ENCODE measurements around the gene VAV2. TPM values are rescaled to one million over a fixed set of nuclear protein-coding genes. Genes with fewer than 3 reads are reported as not detected.

Gene VAV2
- total RNA-seq, 1 donor from 2014 or later: 8.3 TPM

DNA sequence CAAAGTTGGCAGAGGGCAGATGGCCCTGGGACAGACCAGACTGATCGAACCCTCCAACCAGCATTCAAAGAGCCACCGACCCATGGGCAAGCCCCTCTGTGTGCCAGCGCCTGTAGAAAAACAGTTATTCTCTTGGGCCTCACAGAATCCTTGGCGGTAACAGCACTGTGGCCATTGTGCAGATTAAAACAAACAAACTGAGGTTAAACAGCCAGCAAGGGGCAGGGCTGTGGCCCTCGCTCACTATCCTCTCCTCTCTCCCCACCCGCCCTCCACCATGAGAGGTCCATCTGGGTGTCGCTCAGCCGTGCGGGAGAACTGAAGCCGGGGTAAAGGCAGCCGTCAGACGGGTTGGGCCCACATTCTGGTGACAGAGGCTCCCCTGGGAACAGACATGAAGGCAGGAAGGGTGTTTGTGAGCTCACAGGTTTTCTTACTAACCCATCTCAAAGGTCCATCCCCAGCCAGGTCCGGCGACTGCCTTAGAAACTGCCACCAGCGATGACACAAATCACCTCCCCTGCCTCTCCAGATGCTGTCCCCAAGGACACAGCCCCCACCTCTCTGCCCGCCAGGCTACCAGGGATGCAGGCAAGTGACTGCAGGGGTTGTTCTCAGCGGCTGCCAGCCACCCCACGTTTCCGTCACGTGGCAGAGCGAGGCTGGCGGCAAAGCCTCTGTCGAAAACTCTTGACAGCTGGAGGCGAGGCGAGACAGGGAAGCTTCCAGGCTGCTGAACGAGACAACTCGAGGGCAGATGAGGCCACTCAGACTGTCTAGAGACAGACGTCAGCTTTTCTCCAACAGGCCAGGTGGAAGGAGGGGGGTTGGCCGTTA is 178.2 kb downstream of the VAV2 start:
- intact Hi-C loops (cut with DNase I): loop anchor here (1.0 kb wide), 1 partner anchor 43 kb away; no protein-coding TSS in a partner anchor
- Histone ChIP-seq H3K9me3 (no peaks in the 10 kb centered on the region), H3K4me1 (no peaks in the 10 kb centered on the region), H3K4me3 (no peak overlapping the region), H3K27me3 (no peaks in the 10 kb centered on the region), H3K27ac (no peak overlapping the region), H3K36me3 (no peaks in the 10 kb centered on the region)
- TF ChIP-seq, protein P1, sequence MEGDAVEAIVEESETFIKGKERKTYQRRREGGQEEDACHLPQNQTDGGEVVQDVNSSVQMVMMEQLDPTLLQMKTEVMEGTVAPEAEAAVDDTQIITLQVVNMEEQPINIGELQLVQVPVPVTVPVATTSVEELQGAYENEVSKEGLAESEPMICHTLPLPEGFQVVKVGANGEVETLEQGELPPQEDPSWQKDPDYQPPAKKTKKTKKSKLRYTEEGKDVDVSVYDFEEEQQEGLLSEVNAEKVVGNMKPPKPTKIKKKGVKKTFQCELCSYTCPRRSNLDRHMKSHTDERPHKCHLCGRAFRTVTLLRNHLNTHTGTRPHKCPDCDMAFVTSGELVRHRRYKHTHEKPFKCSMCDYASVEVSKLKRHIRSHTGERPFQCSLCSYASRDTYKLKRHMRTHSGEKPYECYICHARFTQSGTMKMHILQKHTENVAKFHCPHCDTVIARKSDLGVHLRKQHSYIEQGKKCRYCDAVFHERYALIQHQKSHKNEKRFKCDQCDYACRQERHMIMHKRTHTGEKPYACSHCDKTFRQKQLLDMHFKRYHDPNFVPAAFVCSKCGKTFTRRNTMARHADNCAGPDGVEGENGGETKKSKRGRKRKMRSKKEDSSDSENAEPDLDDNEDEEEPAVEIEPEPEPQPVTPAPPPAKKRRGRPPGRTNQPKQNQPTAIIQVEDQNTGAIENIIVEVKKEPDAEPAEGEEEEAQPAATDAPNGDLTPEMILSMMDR (IDR thresholded peaks at IDR 0.05): no peak
- no peak for TF ChIP-seq POLR2AphosphoS5 (IDR thresholded peaks at IDR 0.05; ENCODE audit: insufficient read depth in 1 of 2, low read depth in 1 of 2)
- TF ChIP-seq POLR2A (IDR thresholded peaks at IDR 0.05): no peak
- no peak for DNase-seq (ENCODE audit: extremely low spot score in 2 of 2)

DNA sequence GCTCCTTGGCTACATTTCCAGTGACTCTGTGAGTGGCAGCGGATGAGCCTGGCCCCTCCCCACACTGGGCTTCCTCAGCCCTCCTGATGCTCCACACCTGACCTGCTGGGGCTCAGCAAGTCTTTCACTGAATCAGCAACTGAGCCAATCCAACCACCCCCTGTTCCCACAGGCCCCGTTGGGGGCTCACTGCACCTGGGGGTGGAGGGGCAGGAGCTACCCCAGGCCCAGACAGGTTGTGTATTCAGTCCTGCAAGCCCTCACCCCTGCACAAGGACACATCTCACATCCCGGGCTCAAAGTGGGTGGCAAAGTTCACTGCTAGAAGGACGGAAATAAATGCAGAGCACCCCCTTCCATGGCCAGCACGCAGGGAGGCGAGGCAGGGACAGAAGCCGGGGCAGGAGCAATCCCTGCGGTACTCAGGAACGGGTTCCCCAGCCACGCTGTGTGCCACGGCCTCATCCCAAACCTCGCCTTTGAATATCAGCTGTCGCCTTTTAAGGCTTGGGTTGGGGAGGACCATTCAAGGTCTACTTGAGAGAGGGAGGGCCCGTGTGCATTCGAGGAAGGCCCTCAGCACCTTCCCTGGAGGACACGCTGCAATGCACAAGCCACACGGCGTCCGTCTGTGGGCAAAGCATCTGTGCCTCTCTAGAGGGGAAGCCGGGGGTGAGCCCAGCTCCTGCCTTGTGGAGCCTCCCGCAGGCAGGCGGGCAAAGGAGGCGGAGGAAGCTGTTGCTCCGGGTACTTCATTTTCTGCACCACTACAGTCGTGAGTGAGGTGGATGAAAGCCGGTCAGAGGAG is 179.0 kb downstream of the VAV2 start:
- intact Hi-C loops (cut with DNase I): no loop called here
- Histone ChIP-seq H3K27ac (no peak overlapping the region), H3K4me1 (no peaks in the 10 kb centered on the region), H3K4me3 (no peak overlapping the region), H3K36me3 (no peaks in the 10 kb centered on the region), H3K27me3 (no peaks in the 10 kb centered on the region), H3K9me3 (no peaks in the 10 kb centered on the region)
- TF ChIP-seq POLR2AphosphoS5 (IDR thresholded peaks at IDR 0.05; ENCODE audit: insufficient read depth in 1 of 2, low read depth in 1 of 2): no peak
- TF ChIP-seq, protein P1 (IDR thresholded peaks at IDR 0.05): no peak
- no peak for TF ChIP-seq POLR2A (IDR thresholded peaks at IDR 0.05)
- no peak for DNase-seq (ENCODE audit: extremely low spot score in 2 of 2)

DNA sequence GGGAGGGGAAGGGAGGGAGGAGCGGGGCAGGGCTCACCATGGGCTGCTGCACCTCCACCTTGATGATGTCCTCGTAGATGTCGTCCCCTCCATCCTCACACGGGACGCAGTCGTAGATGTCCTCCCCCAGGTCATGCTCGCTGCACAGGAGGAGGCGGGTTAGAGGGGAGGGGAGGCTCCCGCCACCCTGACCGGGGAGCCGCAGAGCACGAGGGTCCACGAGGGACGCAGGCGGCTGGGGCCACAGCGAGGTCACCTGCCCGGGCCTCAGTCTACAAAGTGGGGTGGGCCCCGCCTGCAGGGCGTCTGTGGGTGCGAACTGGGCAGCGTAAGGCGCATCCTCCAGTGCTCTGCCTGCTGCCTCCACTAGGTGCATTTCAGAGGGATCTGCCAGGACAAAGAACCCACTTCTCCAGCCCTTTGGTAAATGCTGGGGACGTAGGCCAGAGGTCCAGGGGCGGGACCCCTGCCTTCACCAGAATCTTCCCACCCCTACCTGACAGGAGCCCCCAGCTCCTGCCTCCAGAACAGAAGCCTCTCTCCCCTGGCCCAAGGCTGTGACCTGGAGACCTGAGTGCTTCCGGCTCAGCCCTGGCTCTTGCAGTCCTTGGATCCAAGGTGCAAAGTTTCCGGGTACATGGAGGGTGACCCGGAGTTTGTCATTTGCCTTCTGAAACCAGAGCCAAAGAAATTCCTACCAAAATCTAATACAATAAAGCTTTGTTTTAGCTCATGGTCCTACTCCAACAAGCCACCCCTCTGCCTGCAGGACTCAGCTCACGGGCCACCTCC is 179.9 kb downstream of the VAV2 start:
- Histone ChIP-seq H3K27ac (no peak overlapping the region), H3K36me3 (no peaks in the 10 kb centered on the region), H3K4me3 (no peak overlapping the region), H3K27me3 (no peaks in the 10 kb centered on the region), H3K4me1 (no peaks in the 10 kb centered on the region), H3K9me3 (no peaks in the 10 kb centered on the region)
- intact Hi-C loops (cut with DNase I): no loop called here
- TF ChIP-seq POLR2A (IDR thresholded peaks at IDR 0.05): no peak
- TF ChIP-seq POLR2AphosphoS5 (IDR thresholded peaks at IDR 0.05; ENCODE audit: insufficient read depth in 1 of 2, low read depth in 1 of 2): no peak
- TF ChIP-seq, protein P1 (IDR thresholded peaks at IDR 0.05): no peak
- DNase-seq (ENCODE audit: extremely low spot score in 2 of 2): no peak

DNA sequence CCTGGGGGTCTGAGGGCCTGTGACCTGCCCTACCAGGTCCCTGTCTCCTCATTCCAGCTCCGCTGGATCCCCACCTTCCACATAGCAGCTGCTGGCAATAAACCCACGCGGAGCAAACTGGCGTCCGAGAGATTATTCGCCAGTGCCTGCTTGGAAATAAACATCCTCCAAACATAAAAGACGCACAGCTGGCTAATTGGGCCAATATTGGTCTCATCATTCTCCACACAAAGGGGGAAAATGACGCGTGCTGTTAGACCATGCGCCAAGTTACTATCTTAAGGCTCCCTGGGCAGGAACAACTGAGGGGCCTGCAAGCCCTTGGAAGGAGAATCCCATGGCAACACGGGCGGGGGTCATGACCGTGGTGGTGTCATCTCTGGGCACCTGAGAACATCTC is 180.7 kb downstream of the VAV2 start:
- TF ChIP-seq, protein P1 (IDR thresholded peaks at IDR 0.05): no peak
- TF ChIP-seq POLR2AphosphoS5 (IDR thresholded peaks at IDR 0.05; ENCODE audit: insufficient read depth in 1 of 2, low read depth in 1 of 2): no peak
- TF ChIP-seq POLR2A (IDR thresholded peaks at IDR 0.05): no peak

More for the DNA sequence above, 180.7 kb downstream of the VAV2 start:
- no peaks in the 10 kb centered on the region for H3K9me3 ChIP-seq
- no peak overlapping the region for H3K27ac ChIP-seq
- no peaks in the 10 kb centered on the region for H3K4me1 ChIP-seq
- H3K4me3 ChIP-seq: no peak overlapping the region
- no peaks in the 10 kb centered on the region for H3K36me3 ChIP-seq
- intact Hi-C loops (cut with DNase I): no loop called here
- DNase-seq (ENCODE audit: extremely low spot score in 2 of 2): no peak
- no peaks in the 10 kb centered on the region for H3K27me3 ChIP-seq
